G401 (cell line): ENCODE results near the gene BMI1. TPM values are rescaled to one million over a fixed set of nuclear protein-coding genes. Genes with fewer than 3 reads are reported as not detected.

Experiments used
- DNase-seq: peaks from one replicate; pipeline ENCODE4 v3.0.0-alpha.2; 2015; ENCODE audit warnings: low spot score
- in situ Hi-C: cut with HindIII; loops from 2 replicates; pipeline ENCODE4 v1.10.0; 2016; ENCODE audit warnings: low sequenced_read_pairs, mixed read lengths
- total RNA-seq: library from RNA; depleted of rRNA; stranded (reverse); fragments of >200 nt; shearing (Covaris generic); gene quantifications from 2 replicates; pipeline ENCODE4 v1.2.3, GENCODE V29; 2014

The BMI1 gene
- total RNA-seq, 1 experiment from 2014 or later, result 441 TPM

DNA sequence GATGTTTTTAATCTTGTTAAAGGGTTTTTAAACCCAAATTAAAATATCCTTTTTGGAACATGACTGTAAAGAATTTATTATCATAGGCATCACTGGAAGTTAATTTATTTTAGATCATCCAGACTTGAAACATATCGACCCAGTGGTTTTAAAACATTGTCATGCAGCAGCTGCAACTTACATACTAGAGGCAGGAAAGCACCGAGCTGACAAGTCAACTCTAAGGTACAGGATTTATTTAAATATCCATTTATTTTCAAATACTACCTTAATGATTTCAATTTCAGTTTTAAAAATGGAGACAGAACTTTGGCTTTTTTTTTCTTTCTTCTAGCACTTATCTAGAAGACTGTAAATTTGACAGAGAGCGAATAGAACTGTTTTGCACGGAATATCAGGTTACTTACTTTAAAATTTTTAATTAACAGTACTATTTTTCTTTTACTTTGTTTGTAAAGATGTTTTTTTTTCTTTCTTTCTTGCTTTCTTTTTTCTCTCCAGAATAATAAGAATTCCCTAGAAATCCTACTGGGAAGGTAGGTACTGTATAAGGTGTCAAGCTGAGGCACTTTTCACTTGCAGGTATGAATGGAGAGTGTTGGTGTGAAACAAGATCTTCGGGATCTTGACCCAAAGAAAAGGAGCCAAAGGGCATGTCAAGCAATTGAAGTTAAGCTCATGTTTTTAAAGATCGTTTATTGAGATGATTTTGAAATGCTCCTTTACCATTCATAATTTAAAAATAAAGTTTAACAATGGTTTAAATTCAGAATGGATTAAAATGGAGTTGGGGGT, 2.9 kb upstream of the BMI1 start:
- in situ Hi-C loops, result loop anchor here (25.0 kb wide), 1 partner anchor 669 kb away; no protein-coding TSS in a partner anchor
- no peak for DNase-seq

DNA sequence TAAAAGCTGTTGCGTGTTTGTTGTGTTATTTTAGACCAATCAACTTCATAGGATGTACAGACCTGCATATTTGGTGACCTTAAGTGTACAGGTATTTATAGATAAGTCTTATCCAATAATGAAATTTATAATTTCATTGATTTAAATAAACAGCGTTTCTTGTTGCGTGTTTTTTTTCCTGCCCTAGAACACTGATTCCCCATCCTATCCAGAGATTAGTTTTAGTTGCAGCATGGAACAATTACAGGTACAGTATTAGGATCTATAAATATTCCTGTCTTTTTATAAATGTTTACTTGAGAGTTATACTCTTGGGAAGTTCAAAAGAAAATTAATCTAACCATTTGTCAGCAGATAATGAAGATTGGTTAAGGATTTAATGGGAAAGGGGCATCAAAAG, 2.1 kb upstream of the BMI1 start:
- in situ Hi-C loops, result loop anchor here (25.0 kb wide), 1 partner anchor 669 kb away; no protein-coding TSS in a partner anchor
- no peak for DNase-seq

GRCh38 chr10:22319547-22319979, 1.3 kb upstream of the BMI1 start:
- DNase-seq, result no peak
- in situ Hi-C loops, result loop anchor here (25.0 kb wide), 1 partner anchor 668 kb away; no protein-coding TSS in a partner anchor

- DNase-seq, result no peak
- in situ Hi-C loops, result loop anchor here (25.0 kb wide), 1 partner anchor 667 kb away; no protein-coding TSS in a partner anchor
Observed at GRCh38 chr10:22319980-22320558, 830 bp upstream of the BMI1 start.

DNA sequence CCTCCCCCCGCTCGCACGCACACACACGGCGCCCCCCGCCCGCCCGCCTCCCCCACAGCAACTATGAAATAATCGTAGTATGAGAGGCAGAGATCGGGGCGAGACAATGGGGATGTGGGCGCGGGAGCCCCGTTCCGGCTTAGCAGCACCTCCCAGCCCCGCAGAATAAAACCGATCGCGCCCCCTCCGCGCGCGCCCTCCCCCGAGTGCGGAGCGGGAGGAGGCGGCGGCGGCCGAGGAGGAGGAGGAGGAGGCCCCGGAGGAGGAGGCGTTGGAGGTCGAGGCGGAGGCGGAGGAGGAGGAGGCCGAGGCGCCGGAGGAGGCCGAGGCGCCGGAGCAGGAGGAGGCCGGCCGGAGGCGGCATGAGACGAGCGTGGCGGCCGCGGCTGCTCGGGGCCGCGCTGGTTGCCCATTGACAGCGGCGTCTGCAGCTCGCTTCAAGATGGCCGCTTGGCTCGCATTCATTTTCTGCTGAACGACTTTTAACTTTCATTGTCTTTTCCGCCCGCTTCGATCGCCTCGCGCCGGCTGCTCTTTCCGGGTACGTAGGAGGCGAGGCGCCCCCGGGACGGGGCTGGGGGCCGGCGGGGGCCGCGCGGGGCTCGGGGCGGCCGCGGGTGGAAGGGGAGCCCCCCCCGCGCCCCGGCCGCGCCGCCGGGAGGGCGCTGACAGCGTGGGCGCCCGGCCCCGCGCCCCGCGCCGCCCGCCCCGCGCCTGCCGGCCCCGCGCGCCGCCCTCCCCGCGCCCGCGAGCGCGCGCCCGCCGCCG, 441 bp downstream of the BMI1 start:
- DNase-seq, result peak; percentile 63
- in situ Hi-C loops, result loop anchor here (25.0 kb wide), 1 partner anchor 666 kb away; no protein-coding TSS in a partner anchor

DNA sequence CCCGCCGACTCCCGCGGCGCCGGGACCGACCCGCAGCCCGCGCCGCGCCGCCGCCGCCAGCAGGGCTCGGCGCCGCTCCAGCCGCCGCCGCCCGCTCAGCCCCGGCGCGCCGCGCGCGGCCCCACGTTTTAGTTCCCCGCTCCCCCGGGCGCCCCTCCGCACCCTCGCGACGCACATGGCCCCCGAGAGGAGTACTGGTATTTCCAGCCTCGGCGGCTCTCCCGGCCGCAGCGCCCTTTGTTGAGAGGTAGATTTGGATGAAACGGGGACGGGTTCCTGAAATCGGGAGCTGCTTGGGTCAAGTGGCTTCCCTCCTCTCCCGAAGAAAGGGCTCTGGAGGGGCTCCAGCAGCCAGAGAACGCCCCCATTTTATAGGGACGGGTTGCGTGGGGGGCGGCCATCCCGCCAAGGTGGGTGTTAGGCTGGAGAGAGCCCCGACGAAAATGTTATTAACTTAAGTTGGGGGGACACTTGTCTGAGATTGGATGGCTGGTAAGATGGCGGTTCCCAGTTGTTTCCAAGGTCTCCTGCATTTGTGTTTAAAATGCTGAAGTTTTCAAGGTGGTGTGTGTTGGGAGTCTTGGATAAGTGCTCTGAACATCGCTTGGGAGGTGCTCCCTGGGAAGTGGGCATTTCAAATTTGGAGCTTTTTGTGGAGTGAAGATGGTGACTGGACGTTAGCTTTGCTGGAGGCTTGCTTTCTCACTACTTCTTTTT, 1.2 kb downstream of the BMI1 start:
- peak; percentile 42 for DNase-seq
- in situ Hi-C loops, result loop anchor here (25.0 kb wide), 1 partner anchor 665 kb away; no protein-coding TSS in a partner anchor

DNA sequence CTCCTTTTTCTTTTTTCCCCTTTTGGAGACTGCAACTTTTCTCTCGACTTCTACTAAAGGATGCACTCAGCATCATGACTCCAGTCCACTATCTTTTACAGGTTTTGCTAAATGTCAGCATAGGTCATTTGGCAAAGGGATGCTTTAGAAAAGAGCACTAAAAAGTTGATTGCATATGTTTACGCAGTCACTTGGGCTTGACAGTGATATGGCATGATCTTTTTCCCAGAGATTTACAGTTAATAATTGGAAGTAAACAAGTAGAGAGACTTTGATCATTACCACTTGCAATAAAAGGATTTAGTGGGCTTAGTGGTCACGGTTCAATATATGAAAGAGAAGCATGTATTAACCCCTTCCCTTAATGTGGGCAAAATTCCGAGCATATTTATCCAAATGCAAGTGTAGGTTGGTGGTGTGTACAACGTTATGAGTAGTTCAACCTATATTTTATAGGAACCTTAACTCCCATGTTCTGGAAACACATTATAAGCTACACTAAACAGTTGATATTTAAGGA, 1.8 kb downstream of the BMI1 start:
- peak; percentile 45 for DNase-seq
- in situ Hi-C loops, result loop anchor here (25.0 kb wide), 1 partner anchor 665 kb away; no protein-coding TSS in a partner anchor

DNA sequence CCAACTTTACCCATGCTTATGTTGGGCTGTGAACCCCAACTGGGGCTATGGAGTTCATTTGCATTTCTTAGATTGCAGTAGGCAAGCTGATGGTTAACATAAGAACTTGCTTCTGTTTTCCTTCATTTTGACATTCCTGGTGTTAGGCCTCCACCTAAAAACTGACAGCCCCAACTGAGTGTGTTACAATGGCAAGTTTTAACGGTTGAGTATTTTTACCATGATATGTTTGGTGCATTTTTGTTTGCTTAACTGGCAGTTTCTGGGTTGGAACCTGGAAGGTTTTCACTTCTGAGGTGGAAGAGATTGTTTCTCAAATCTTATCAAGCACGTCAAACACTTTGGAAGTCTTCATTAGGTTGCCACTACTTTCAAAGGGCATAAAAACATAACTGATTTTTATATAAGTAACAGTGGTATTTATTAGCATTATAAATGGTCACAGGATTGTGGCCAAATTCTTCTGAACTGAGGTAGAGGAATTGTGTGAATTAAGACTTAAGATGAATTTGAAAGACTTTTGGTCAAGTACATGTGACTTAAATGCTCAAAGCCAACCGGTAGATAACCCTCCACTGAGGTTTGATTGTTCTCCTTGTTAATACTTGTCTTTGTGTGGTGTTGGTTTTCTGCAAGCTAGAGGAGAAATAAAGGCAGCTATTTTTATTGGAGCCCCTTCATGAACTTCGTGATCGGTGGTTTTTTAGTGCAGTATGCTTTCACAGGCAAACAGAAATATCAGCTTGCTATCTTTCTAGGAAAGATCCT, 2.8 kb downstream of the BMI1 start:
- in situ Hi-C loops, result loop anchor here (25.0 kb wide), 1 partner anchor 664 kb away; no protein-coding TSS in a partner anchor
- DNase-seq, result no peak

DNA sequence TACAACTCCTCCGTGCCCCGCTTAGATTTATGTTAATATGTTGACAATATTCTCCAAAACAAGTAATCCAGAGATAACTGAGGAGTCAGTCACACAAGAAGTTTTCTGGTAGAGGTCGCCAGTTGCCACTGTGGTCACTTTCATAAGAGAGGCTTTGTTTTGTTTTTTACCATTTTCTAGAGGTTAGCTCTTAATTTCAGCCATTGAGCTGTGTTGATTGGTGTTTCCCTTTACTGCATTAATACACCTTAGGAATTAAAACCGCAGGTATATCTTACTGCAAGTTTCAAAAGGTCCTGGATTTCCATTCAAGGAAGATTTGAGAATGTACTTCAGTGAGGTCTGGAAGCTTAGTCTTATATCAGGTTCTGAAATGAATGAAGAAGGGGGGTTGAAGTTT, 3.5 kb downstream of the BMI1 start:
- DNase-seq, result no peak
- in situ Hi-C loops, result loop anchor here (25.0 kb wide), 1 partner anchor 663 kb away; no protein-coding TSS in a partner anchor

- no peak for DNase-seq
- in situ Hi-C loops, result loop anchor here (25.0 kb wide), 1 partner anchor 662 kb away; no protein-coding TSS in a partner anchor
Observed at GRCh38 chr10:22324893-22325271, 4.0 kb downstream of the BMI1 start.

DNA sequence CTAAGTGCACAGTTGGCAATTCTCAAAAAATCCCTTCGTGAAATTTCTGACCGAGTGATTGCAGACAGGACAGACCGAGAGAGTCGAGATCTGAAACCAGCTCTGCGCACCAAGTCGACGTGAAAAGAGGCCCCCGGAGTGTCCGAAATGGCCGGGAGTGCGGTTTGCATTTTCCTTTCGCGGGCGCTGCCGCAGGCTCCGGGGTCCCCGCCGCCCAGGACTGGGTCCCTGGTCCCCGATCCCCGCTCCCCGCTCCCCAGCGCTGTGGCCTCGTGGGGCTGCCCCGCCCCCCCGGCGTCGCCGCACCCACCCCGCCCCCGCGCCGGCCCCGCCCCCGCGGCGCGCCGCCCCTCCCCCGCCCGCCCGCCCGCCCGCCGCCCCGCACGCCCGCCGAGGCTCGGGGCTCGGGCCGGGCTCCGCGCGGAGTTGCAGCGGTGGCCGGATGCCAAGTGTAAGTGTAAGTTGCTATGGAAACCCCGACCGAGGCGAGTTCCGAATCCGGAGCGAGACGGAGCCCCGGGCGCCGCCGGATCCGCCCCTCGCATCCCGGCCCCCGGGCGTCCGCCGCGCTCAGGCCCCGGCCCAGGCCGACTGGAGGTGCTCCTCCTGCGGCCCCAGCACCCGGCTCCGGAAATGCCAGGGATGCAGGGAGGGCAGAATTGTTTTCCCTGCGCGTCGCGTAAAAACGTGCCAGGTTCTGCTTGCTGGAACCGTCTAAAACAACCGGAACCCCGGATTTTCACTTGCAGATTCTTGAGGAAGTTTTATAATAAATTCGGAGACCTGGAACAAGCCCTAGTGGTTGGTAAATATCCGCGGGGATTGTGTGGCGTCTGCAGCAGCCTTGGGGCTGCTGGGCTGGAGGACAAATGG, 4.6 kb downstream of the BMI1 start:
- in situ Hi-C loops, result no loop called here
- peak; percentile 44 for DNase-seq

- in situ Hi-C loops, result no loop called here
- no peak for DNase-seq
Observed at GRCh38 chr10:22326145-22326702, 5.3 kb downstream of the BMI1 start.

GRCh38 chr10:22329150-22329549, 8.3 kb downstream of the BMI1 start:
- no peak for DNase-seq
- in situ Hi-C loops, result no loop called here

DNA sequence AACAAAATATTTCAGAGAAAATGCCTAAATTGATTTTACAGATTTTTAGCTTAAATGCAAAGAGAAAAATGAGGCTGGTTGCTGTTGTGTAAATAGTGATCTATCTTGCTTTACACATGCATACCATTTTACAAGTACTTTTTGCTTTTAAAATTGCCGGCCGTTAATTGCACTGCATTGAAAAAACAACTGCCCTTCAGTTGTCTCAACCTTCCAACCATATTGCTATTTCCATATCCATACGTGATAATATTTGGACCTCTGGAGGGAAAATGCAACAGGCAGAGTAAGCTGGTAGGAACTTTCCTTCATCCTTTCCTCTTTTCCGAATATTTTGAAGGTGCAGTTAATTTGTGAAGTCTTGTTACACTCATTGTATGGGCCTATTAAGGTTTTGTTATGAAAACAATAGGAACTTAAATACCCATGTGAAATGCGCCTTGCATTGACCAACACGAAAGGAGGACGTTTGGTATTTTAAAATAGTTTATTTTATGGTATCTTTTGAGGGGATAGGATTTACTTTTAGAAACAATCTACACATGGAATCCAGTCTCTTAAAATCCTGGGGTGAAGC, 11.3 kb downstream of the BMI1 start:
- in situ Hi-C loops, result no loop called here

DNA sequence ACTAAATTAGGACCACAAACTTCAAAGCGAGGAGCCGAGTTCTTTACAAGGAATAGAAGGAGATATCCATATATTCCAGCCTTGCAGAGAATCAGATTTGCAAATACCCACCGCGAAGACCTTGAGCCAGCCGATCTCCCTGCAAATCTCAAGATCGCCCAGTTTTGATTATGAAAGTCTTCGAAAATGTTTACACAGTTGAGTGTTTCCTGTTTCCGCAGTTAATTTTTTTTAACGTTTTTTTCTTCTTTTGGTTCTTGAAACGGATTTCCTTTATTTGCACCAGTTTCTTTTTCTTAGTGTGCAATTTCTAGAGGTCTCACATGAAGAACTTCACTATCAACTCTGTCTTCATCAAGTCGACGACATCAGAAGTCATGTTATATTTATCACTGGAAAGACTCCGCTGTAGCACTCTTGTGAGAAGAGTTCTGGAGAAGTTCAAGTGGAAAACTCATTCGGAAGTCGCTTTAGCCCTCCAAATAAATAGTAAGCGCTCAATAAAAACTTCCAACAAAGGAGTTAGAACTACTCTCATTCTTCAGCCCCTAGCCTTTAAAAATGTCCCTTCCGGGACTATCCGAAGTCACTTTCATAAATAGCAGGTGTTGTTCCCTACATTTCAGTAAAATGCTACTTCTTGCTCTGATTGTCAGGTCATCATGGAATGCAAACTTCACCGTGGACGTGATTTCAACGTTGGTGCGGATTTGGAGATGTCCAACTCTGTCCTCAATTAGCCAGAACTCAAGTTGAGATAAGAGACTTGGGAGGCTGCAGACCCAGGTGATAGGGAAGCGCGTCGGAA, 12.5 kb downstream of the BMI1 start:
- in situ Hi-C loops, result no loop called here

More for the DNA sequence above, 11.3 kb downstream of the BMI1 start:
- DNase-seq, result no peak

DNA sequence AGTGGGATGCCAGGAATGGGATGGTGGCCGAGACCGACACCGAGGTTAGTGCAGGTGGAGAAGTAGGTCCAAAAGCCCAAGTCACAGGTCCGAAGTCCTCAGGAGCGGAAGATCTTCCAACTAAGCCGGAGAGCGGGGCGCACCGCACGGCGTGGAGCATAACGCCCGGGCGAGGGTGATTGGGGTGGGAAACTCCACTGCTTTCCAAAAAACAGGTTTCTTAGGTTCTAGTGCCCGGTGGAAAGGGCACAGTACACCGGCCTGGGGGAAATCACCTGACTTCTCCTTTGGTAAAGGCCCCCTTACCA, 13.0 kb downstream of the BMI1 start:
- DNase-seq, result no peak
- in situ Hi-C loops, result no loop called here

More for the DNA sequence above, 12.5 kb downstream of the BMI1 start:
- no peak for DNase-seq
